ENCODE data around the gene SCGB1C1.
"Not testable (repeated sequence)": the region's sequence is repeated elsewhere in the genome, so short reads cannot be mapped to it uniquely, and the experiment has no call there.

- not testable (repeated sequence) for TF ChIP-seq CTCF (conservative IDR thresholded peaks at IDR 0.05; ENCODE audit: low read length); EZH2phosphoT487 (IDR thresholded peaks at IDR 0.05; ENCODE audit: borderline replicate concordance)
These were observed 603 bp downstream of the SCGB1C1 start for GRCh38 chr11:193481-193880.

All from Loucy (cell line).